Inferior parietal cortex (tissue), 1 donor: ENCODE results near the gene PLXNC1.

Source experiments
- DNase-seq: peaks from one replicate; pipeline ENCODE4 v3.0.0-alpha.2; 2016; ENCODE audit errors: extremely low spot score

The PLXNC1 gene

GRCh38 chr12:94239332-94239993 is 91.1 kb downstream of the PLXNC1 start:
- DNase-seq = no peak

GRCh38 chr12:94240171-94240570 is 91.8 kb downstream of the PLXNC1 start:
- no peak for DNase-seq

DNA sequence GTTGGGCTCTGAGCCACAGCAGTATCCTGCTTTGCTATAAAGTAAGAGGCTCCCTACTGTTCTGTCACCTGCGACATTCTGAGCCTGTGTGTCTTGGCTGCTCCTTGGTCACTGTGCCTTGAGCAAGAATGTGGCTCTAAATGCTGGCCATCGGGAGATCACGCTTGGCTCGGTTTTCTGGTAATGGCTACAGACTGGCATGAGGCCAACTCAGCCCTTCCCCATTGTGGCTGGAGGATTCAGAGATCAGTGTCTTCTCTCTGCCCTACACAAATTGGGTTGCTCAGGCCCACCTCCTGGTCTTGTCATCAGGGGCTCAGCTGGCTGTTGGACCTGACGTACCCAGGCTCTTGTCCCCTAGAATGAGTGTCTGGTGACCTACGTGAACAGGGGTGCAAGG is 94.5 kb downstream of the PLXNC1 start:
- no peak for DNase-seq

- no peak for DNase-seq
Observed at GRCh38 chr12:94244165-94245133, 96.1 kb downstream of the PLXNC1 start.

- DNase-seq = no peak
Observed at GRCh38 chr12:94245631-94246383, 97.4 kb downstream of the PLXNC1 start.

GRCh38 chr12:94247246-94247645 is 98.9 kb downstream of the PLXNC1 start:
- DNase-seq = no peak

DNA sequence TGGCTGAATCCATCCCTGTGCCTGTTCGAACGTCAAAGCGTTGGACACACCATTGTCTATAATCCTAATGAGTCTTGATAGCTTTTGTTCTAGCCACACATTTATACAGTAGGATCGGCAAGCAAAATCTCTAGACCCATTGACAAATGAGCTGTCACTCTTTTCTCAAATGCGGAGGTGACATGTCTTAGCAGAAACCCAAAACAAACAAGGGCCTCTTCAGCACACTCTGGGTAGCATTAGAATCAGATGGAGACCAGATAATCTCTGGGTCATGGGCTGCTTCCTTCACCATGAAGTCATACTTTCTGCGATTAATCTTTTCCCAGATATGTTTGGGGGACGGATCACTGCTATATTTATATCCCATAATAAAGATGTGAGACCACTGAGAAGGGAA is 100.2 kb downstream of the PLXNC1 start:
- no peak for DNase-seq

- no peak for DNase-seq
Observed at GRCh38 chr12:94250130-94250529, 101.8 kb downstream of the PLXNC1 start.

GRCh38 chr12:94254270-94254669 is 105.9 kb downstream of the PLXNC1 start:
- peak; percentile 13 for DNase-seq

DNA sequence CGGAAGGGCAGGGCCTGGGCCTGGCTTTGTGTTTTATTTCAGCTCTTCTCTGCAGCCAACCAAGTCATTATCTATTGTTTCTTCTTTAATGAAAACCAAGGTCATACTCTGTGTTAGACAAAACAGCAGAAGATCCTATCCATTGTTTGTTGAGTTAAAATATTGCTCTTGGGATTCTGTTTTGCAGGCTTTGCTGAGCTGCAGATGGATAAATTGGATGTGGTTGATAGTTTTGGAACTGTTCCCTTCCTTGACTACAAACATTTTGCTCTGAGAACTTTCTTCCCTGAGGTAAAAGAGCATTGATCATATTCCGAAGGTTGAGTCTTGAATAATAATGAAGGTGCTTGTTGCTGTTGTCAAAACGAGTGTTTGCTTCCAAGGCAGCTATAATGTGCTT is 106.6 kb downstream of the PLXNC1 start:
- no peak for DNase-seq

GRCh38 chr12:94255428-94255827 is 107.1 kb downstream of the PLXNC1 start:
- DNase-seq = no peak

- no peak for DNase-seq
Observed at GRCh38 chr12:94258593-94258992, 110.2 kb downstream of the PLXNC1 start.

DNA sequence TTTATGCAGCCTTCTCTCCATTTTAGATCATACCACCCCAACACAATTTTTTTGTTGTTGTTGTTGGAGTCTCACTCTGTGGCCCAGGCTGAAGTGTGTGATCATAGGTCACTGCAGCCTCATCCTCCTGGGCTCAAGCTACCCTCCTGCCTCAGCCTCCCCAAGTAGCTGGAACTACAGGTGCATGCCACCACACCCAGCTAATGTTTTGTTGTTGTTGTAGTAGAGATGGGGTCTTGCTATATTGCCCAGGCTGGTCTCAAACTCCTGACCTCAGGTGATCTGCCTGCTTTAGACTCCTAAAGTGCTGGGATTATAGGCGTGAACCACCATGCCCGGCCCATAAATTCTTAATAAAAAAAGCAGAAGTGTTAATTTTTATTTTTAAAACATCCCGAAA is 111.6 kb downstream of the PLXNC1 start:
- no peak for DNase-seq

DNA sequence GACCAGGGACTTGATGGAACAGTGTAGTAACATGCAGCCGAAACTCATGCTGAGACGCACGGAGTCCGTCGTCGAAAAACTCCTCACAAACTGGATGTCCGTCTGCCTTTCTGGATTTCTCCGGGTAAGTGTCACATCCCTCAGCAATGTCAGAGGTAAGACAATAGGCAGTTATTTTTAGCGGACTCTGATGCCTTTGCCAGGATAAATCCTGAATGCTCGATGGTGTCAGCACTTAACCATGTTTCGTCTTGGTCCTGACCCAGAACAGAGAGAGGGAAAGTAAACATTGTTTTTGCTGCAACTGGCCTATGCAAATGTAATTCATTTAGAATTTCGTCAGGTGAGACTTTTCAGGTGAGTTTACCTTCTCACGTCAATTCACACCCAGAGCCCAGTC is 112.3 kb downstream of the PLXNC1 start:
- no peak for DNase-seq

DNA sequence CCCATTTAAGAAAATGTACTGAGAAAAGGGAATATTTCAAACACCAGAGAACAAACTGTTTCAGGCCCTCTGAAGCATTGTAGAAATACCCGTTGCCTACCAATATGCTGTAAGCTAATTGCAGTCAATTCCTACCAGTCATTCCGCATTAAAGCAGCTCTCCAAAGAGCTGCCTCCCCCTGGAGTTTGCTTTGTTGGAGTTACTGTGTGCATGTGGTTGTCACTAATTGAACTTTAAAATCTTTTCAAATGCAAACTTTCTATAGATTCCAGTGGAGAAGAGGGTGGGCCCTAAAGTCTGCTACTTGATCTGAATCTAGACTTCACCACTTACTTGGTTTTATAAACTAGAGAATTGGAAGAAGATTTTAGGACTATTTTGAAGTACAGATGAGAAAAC is 112.7 kb downstream of the PLXNC1 start:
- DNase-seq = no peak

DNA sequence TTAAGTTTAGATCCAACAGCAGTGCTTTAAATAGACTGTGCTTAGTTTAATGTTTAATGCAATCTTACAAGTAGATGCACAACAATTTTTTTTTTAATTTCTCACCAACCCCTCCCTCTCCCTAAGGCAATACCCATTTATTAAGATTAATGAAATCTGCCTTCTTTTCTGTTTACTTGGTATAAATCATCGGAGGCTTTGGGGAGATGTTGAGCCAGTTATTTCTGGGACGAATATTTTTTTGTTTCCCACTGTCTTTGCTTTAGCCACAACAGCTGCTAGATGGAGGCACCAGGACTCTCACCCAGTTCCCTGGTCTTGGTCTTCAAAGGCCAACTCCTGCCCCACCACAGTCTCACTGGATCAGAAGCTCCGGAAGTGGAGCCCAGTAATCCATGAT is 113.4 kb downstream of the PLXNC1 start:
- no peak for DNase-seq

GRCh38 chr12:94262228-94263010 is 114.0 kb downstream of the PLXNC1 start:
- peak; percentile 81 for DNase-seq

- DNase-seq = no peak
Observed at GRCh38 chr12:94263011-94263811, 114.8 kb downstream of the PLXNC1 start.

- no peak for DNase-seq
Observed at GRCh38 chr12:94263905-94264561, 115.7 kb downstream of the PLXNC1 start.
